CD14-positive monocyte (primary cell): Measurements from ENCODE around the gene FUT8. TPM values are rescaled to one million over a fixed set of nuclear protein-coding genes. Genes with fewer than 3 reads are reported as not detected.

Experiments
- DNase-seq, 3 donors: peaks; one replicate each; pipeline ENCODE4 v3.0.0-alpha.2; 2011 to 2022
- H2AFZ ChIP-seq: 2 replicates; pipeline ENCODE4 v1.6.0; 2012; ENCODE audit warnings: mild to moderate bottlenecking, low read depth, low read length, inconsistent platforms; ENCODE audit not compliant: insufficient read depth, poor library complexity, severe bottlenecking
- H3K27ac ChIP-seq, 2 donors: 1 replicate in 1 of 2; 2 replicates in 1 of 2; pipeline ENCODE4 v1.5.1; 2012 to 2013; ENCODE audit warnings: low read length in 2 of 2, control low read depth in 1 of 2, inconsistent platforms in 1 of 2, low read depth in 1 of 2, mild to moderate bottlenecking in 1 of 2
- H3K27me3 ChIP-seq, 2 donors: one replicate each; pipeline versions ENCODE4 v1.6.0 to v1.6.1; 2011 to 2013; ENCODE audit warnings: low read length in 2 of 2; ENCODE audit not compliant: control insufficient read depth in 2 of 2, insufficient read depth in 2 of 2
- H3K36me3 ChIP-seq, 2 donors: replicated peaks in 1 of 2; 1 replicate in 1 of 2; 2 replicates in 1 of 2; pipeline versions ENCODE4 v1.5.1 to v1.6.1; 2012 to 2013; ENCODE audit warnings: low read length in 2 of 2, control low read depth in 1 of 2, inconsistent platforms in 1 of 2, mild to moderate bottlenecking in 1 of 2; ENCODE audit not compliant: insufficient read depth in 2 of 2, control insufficient read depth in 1 of 2
- H3K4me1 ChIP-seq, 2 donors: 1 replicate in 1 of 2; 2 replicates in 1 of 2; pipeline versions ENCODE4 v1.5.1 to v1.6.1; 2012 to 2013; ENCODE audit warnings: low read length in 2 of 2, control low read depth in 1 of 2, inconsistent platforms in 1 of 2, mild to moderate bottlenecking in 1 of 2, moderate library complexity in 1 of 2; ENCODE audit not compliant: insufficient read depth in 2 of 2, control insufficient read depth in 1 of 2
- H3K4me2 ChIP-seq: replicated peaks from 2 replicates; pipeline ENCODE3; 2012; ENCODE audit warnings: low read length, moderate library complexity, mild to moderate bottlenecking; ENCODE audit not compliant: poor library complexity, severe bottlenecking; ENCODE audit errors: extremely low read depth
- H3K4me3 ChIP-seq, 3 experiments: fragments of 200-600 bp in 1 of 3; sonication (generic) in 1 of 3; replicated peaks in 1 of 3; 1 replicate in 2 of 3; 2 replicates in 1 of 3; pipeline ENCODE4 v1.5.1; 2011 to 2013; ENCODE audit warnings: low read length in 3 of 3, mild to moderate bottlenecking in 3 of 3, control low read depth in 2 of 3, low read depth in 2 of 3, inconsistent platforms in 1 of 3, moderate library complexity in 1 of 3
- H3K79me2 ChIP-seq: 2 replicates; pipeline ENCODE4 v1.6.0; 2012; ENCODE audit warnings: mild to moderate bottlenecking, control low read depth, inconsistent platforms, low read length, moderate library complexity; ENCODE audit not compliant: insufficient read depth
- H3K9ac ChIP-seq: 2 replicates; pipeline ENCODE4 v1.6.0; 2017; ENCODE audit warnings: low read length, mild to moderate bottlenecking; ENCODE audit not compliant: insufficient read depth, poor library complexity, severe bottlenecking
- H3K9me3 ChIP-seq, 2 donors: replicated peaks in 1 of 2; 1 replicate in 1 of 2; 2 replicates in 1 of 2; pipeline versions ENCODE4 v1.5.1 to v1.6.1; 2012 to 2013; ENCODE audit warnings: low read length in 2 of 2, control low read depth in 1 of 2; ENCODE audit not compliant: control insufficient read depth in 1 of 2, insufficient read depth in 1 of 2
- H4K20me1 ChIP-seq: 2 replicates; pipeline ENCODE4 v1.6.0; 2012; ENCODE audit warnings: mild to moderate bottlenecking, low read length, control low read depth, moderate library complexity; ENCODE audit not compliant: insufficient read depth
- H3K27ac Mint-ChIP-seq, 7 donors: one replicate each; pipeline ENCODE4 v1.8.0; 2020; ENCODE audit warnings: mild to moderate bottlenecking in 7 of 7, mixed read lengths in 7 of 7, moderate library complexity in 6 of 7, inconsistent platforms in 2 of 7
- H3K27me3 Mint-ChIP-seq, 3 donors: one replicate each; pipeline ENCODE4 v1.8.0; 2021 to 2022; ENCODE audit warnings: low read depth in 3 of 3, mild to moderate bottlenecking in 3 of 3, mixed read lengths in 3 of 3, moderate library complexity in 3 of 3, inconsistent platforms in 1 of 3
- H3K36me3 Mint-ChIP-seq, 2 donors: one replicate each; pipeline ENCODE4 v1.8.0; 2020; ENCODE audit warnings: mixed read lengths in 2 of 2, inconsistent platforms in 1 of 2, mild to moderate bottlenecking in 1 of 2
- H3K4me1 Mint-ChIP-seq: one replicate; pipeline ENCODE4 v1.8.0; 2020; ENCODE audit warnings: mild to moderate bottlenecking, mixed read lengths
- H3K4me3 Mint-ChIP-seq, 2 donors: one replicate each; pipeline ENCODE4 v1.8.0; 2020; ENCODE audit warnings: mild to moderate bottlenecking in 2 of 2, mixed read lengths in 2 of 2, moderate library complexity in 1 of 2
- H3K9me3 Mint-ChIP-seq, 7 donors: one replicate each; pipeline ENCODE4 v1.8.0; 2020 to 2022; ENCODE audit warnings: mixed read lengths in 7 of 7, mild to moderate bottlenecking in 6 of 7, moderate library complexity in 6 of 7, inconsistent platforms in 2 of 7
- CTCF ChIP-seq: fragments of 200-600 bp; IDR thresholded peaks from one replicate; pipeline ENCODE4 v1.8.0; 2022; ENCODE audit warnings: antibody characterized with exemption, mild to moderate bottlenecking
- WGBS: methylation state at CpG from one replicate; pipeline ENCODE4 v1.1.5; 2013; ENCODE audit warnings: missing lambda C conversion rate; ENCODE audit not compliant: insufficient coverage; 5-methylcytosine and 5-hydroxymethylcytosine counted together
- intact Hi-C, 2 donors: fragments of 100-400 bp; cut with micrococcal nuclease; formaldehyde crosslinking; loops; one replicate each; pipeline versions ENCODE4 v1.15.0 to v1.15.1; 2023
- polyA plus RNA-seq, 3 donors: library from polyadenylated mRNA; depleted of rRNA in 1 of 3; unstranded in 2 of 3; stranded (reverse) in 1 of 3; fragments of 300-500 nt in 2 of 3; fragments of >200 nt in 1 of 3; fragmentation: Illumina TruSeq in 2 of 3; gene quantifications; 1 replicate in 2 of 3; 2 replicates in 1 of 3; pipeline ENCODE4 v1.2.3, GENCODE V29; 2012 to 2021

Gene FUT8
- polyA plus RNA-seq, 3 donors: 1.6 to 5.1 (median 5.0) TPM

- Histone ChIP-seq H4K20me1 (no peaks in the 10 kb centered on the region), H3K4me1 (no peaks in the 10 kb centered on the region), H3K36me3 (no peaks in the 10 kb centered on the region), H3K4me2 (no peak overlapping the region), H3K9ac (no peak overlapping the region), H3K4me3 (no peak overlapping the region), H3K79me2 (no peaks in the 10 kb centered on the region), H3K9me3 (no peaks in the 10 kb centered on the region), H3K27ac (no peak overlapping the region), H2AFZ (no peak overlapping the region), H3K27me3 (no peaks in the 10 kb centered on the region)
- Mint-ChIP-seq H3K27me3 (no peaks in the 10 kb centered on the region), H3K4me3 (no peak overlapping the region), H3K4me1 (no peaks in the 10 kb centered on the region), H3K27ac (no peak overlapping the region), H3K36me3 (no peaks in the 10 kb centered on the region), H3K9me3 (no peaks in the 10 kb centered on the region)
- intact Hi-C loops: no loop called here
- TF ChIP-seq CTCF: no peak
- no peak for DNase-seq
These were observed 374.9 kb downstream of the FUT8 start for GRCh38 chr14:65787461-65787860.

- 93% methylated on average over 2 of the region's 5 CpGs for WGBS
- H3K9me3 Mint-ChIP-seq: no peaks in the 10 kb centered on the region
- TF ChIP-seq CTCF: no peak
These were observed 376.3 kb downstream of the FUT8 start for GRCh38 chr14:65788876-65789275.

More at GRCh38 chr14:65788876-65789275, 376.3 kb downstream of the FUT8 start:
- DNase-seq: no peak
- no peak overlapping the region for H3K4me3 Mint-ChIP-seq
- no peaks in the 10 kb centered on the region for H3K4me1 Mint-ChIP-seq
- no peak overlapping the region for H3K27ac Mint-ChIP-seq
- intact Hi-C loops: no loop called here
- Histone ChIP-seq H3K36me3 (no peaks in the 10 kb centered on the region), H3K27me3 (no peaks in the 10 kb centered on the region), H3K9ac (no peak overlapping the region), H3K79me2 (no peaks in the 10 kb centered on the region), H3K4me2 (no peak overlapping the region), H4K20me1 (no peaks in the 10 kb centered on the region), H3K27ac (no peak overlapping the region), H3K4me3 (no peak overlapping the region), H2AFZ (no peak overlapping the region), H3K4me1 (no peaks in the 10 kb centered on the region), H3K9me3 (no peaks in the 10 kb centered on the region)
- H3K27me3 Mint-ChIP-seq: no peaks in the 10 kb centered on the region
- H3K36me3 Mint-ChIP-seq: no peaks in the 10 kb centered on the region
